ENCODE results near the gene GBP4.

Gene GBP4

DNA sequence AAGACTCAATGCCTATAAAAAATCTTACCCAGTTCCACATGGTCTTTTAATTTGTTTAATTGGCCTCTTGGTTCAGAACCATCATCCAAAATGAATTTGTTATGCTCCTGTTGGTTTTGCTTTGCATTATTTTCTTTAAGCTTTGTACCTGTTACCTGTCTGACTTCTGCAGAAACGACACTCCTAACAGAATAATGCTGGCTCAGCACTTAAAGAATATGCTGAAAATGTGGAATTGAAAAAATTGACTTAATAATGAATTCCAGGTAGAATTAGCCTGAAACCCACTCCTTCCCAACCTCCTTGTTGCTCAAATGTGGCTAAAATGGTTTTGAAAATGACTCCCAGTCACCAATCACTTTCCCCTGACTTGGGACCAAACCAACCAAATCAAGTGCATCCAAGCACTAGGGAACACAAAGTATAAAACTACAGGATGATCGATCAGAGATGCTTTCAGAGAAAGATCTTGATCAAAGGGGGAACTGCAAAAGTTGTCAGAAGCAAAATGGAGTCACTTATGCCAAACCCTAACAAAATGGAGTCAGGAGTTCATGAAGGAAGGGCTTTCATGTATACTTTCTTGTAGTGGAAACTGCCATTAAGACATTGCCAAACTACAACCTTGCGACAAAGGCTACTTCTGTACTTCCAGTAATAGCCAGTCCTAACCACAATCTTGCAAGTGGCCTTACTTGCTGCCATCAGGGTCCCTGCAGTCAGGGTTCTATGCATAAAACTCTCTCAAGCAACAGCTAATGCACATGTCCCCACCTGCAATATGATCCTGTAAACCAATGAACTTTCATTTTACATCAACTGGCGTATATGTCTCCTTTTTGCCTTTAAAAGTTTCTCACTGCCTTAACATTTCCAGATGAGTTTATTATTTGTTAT, 28.3 kb downstream of the GBP4 start:
- DNase-seq, result no peak

DNA sequence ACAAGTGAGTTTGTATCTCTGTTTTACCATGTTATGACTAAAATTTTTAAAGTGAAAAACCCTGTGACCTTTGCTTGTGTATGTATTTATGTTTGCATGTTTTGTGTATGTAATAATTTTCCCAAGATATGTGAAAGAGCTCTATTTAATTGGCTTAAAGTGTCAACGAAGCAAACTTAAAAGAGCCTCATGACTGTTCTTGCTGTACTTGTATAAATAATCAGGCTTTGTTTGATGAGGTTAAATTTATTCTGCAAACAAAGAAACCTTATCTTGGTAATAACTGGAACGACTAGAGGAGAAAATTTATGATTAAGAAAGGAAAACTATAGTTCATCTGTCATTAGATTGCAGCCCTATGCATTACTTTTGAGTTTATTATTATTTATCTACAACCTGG, 29.6 kb downstream of the GBP4 start:
- no peak for DNase-seq

DNA sequence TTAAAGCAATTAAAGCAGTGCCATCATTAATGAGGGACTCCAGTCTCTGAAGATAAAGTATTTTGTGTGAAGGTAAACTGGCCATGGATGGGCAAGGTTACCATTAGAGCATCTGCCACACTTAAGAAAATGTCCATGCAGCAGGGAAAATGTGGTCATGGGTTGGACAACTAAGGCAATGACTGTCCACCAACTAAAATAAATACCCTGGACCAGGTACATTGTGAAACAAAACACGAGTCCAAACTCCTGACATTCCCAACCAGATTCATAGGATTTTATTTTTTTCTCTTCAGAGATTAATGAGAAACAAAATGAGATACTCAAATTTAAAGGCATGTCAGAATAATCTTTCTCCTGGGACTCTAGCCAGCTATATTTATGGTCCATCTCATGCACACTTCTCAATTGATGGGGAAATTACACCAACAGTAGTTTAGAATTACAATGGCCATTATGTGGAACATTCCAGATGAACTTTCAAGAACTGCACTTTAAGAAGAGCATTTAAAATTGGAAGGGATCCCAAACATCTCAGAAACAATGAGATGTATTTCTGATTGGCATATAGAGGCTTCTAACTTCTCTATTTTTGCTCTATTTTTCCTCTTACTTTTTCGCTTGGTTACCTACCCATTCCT, 31.0 kb downstream of the GBP4 start:
- no peak for DNase-seq

DNA sequence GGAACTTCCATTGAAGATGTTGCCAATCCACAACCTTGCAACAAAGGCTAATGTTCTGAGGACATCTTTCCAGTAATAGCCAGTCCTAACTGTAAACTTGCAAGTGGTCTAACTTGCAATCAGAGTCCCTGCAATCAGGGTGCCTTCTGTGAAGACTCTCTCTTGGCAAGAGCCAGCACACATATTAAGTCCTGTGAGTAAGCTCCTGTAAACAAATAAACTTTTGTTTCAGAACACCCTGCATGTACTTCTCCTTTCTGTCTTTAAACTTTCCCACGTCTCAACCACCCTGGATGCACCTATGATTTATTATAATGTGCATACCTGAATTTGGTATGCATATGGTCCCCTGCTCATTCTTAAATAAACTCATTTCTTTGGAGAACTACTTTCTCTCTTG, 32.0 kb downstream of the GBP4 start:
- DNase-seq, result no peak

DNA sequence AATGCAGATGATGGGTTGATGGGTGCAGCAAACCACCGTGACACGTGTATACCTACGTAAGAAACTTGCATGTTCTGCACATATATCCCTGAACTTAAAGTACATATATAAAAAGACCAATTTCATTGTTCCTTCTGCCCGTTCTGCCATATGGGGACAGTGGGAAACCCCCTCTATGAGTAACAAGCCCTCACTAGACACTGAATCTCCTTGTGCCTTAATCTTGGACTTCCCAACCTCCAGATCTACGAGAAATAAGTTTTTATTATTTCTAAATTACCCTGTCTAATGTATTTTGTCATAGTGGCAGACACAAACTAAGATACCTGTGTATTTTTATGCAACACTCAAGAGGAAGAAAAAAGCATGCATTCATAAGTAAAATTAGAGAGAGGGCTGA, 32.9 kb downstream of the GBP4 start:
- no peak for DNase-seq

DNA sequence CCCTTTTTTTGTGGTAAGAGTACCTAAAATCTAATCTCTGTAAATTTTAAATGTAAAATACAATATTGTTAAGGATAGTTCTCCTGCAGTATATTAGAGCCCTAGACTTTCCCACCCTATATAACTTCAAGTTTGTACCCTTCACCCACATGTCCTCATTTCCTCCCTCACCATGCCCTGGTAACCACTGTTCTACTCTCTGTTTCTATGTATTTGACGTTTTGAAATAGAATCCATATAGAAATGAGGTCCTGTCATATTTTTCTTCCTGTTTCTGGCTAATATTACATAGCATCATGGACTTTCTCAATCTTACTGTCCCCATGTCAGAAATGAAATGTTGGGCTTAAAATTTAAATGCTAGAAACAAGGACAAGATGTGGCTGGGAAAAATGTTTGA, 47.7 kb downstream of the GBP4 start:
- no peak for DNase-seq

DNA sequence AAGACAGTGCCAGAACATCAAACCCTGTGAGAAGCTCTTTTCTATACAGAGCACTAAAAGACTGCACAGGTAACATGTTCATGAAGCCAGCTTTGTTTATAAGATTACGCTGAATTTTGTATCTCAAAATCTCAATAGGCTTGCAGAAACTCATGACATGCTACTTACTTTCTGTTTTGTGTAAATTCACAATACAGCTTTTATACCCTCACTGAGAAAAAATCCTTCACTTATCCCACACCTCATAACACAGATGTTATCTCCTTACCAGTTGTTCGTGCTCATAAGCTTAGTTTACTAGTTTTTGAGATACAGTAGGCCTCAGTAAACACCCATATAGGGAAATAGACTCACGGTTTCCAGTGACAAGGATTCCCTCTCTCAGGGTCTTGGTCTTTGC, 48.8 kb downstream of the GBP4 start:
- DNase-seq, result no peak

DNA sequence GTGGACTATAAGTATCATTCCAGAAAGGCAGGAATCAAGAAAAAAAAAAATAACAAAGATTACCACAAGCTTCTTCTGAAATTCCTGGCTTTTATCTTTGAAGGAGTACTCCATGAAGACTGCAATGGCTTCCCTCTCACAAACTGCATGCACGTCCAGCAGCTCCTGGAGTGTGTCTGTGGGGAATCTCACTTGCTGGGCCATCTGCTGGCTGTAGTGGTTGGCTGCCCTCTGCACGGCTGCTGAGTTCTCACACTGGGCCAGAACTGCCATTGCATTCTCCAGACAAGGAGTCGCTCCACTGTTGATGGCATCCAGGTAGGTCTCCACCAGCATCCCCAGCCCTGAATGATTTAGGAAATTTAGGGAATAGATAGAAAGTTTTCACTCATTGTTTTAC, 49.5 kb downstream of the GBP4 start:
- DNase-seq, result no peak

DNA sequence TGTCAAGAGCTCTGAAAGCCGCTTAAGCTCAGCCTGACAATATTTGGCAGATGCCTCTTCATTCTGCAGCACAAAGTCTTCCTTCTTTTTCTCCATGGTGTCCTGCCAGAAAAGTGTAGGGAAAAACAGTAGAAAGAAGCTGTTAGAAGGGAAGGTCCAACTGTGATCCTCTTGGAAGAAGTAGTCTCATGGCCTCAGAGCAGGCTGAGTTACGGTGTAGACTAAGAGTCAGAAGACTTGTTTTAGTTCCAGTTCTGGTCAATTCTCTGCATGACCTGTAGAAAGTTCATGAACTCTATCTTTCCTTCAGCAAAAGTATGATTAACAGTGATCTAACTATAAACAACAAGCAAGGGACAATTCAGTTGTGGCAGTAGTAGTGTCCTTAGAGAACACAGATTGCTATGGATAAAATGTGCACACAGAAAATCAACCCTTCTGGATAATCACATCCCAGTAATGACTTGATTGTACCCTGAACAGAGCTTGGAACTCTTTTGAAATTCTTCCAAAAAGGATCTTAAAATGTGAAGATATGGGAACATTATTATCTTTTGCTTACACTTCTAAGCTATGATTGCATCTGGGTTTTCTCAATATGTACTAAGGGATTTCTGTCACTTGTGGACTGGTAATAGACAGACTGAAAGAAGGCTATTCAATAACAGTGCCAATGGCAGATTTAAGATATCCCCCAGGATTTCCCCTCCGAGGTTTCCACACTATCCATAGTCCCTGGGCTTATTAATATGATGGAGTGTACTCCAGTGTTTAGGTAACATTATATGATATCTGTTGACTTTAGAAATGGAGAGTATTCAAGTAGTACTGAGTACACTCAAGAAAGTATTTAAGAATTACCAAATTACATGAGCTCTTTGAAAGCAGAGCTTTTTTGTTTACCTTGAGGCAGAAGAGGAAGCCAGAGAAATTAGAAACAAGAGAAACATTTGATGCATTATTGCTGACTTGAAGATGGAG, 50.8 kb downstream of the GBP4 start:
- DNase-seq, result no peak

DNA sequence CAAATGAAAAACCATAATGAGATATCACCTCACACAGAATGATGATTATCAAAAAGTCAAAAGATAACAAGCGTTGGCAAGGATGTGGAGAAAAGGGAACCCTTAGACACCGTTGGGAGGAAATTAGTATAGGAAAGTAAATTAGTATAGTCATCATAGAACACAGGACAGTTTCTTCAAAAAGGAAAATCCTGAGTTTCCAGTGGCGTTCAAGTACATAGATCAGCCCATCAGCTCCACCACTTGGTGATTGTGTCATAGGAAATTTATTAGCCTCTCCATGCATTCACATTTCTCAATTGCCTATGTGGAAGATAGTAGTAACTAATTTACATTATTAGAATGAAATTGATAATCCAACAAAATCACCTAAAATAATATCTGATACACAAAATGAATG, 52.0 kb downstream of the GBP4 start:
- DNase-seq, result no peak

DNA sequence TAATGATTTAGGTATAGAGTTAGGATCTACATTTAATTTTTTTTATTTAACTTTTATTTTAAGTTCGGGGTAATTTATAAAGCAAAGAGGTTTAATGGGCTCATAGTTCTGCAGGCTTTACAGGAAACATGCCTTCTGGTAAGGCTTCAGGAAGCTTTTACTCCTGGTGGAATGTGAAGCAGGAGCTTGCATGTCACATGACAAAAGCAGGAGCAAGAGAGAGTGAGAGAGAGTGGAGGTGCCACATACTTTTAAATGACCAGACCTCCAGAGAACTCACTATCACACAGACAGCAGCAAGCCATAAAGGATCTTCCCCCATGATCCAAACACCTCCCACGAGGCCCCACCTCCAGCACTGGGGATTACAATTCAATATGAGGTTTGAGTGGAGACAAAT, 55.3 kb downstream of the GBP4 start:
- no peak for DNase-seq

DNA sequence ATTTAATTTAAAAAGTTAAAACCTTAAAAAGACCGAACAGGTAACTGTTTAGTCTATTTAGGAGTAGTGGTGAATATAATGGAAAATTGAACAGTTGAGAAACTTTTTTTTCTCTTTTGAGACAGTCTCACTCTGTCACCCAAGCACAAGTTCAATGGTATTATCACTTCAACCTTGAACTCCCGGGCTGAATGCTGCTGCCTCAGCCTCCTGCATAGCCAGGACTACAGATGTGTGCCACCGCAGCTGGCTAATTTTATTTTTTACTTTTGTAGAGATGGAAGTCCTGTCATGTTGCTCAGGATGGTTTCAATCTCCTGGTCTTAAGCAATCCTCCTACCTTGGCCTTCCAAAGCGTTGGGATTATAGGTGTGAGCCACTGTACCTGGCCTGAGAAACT, 56.6 kb downstream of the GBP4 start:
- DNase-seq, result no peak

DNA sequence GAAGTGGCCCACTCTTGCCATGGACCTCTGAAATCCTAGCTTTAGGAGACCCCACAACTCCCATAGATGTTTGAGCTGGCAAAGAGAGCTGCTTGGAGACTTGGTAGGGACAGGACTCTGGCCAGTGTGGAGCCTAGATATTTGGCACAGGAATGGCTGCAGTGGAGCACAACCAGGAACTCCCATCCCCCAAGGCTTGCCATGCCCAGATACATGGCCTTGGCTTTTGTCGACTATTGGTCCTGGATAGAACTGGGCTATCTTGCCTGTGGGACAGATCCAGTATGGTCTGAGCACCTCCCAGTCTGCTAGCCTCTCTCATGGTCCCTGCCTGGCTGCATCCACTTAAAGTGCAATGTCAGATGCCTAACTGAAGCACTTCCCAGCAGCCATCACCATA, 65.0 kb downstream of the GBP4 start:
- DNase-seq, result no peak

Measured in NCI-H1694 (cell line).